Measurements from ENCODE around the gene ALS2CL. TPM values are rescaled to one million over a fixed set of nuclear protein-coding genes. Genes with fewer than 3 reads are reported as not detected.

Gene ALS2CL
- total RNA-seq, 1 experiment from 2014 or later, result 0.24 TPM

DNA sequence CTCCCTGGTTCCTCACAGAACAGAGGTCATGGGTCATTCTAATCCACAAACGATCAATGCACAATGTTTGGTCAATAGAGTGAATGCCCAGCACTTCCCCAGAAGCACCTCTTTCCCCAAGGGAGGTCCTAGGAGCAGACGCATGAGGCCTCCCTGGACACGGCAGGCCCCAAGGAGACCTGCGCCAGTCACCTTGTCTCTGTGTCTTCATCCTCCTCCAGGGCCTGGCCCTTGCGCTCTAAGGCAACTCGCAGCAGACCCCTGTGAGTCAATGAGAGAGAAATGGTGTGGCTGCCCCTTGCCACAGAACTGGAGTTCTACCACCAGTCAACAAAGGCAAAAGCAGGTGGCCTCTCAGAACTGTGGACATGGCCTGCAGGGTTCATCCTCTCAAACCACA, 18.1 kb downstream of the ALS2CL start:
- BruUV-seq (replicated peaks), result no TSS peak
- POLR2A ChIA-PET (ENCODE audit: low non-redundant PET), result no interaction called here
- intact Hi-C loops (cut with micrococcal nuclease; ENCODE audit: unreplicated experiment), result no loop called here

DNA sequence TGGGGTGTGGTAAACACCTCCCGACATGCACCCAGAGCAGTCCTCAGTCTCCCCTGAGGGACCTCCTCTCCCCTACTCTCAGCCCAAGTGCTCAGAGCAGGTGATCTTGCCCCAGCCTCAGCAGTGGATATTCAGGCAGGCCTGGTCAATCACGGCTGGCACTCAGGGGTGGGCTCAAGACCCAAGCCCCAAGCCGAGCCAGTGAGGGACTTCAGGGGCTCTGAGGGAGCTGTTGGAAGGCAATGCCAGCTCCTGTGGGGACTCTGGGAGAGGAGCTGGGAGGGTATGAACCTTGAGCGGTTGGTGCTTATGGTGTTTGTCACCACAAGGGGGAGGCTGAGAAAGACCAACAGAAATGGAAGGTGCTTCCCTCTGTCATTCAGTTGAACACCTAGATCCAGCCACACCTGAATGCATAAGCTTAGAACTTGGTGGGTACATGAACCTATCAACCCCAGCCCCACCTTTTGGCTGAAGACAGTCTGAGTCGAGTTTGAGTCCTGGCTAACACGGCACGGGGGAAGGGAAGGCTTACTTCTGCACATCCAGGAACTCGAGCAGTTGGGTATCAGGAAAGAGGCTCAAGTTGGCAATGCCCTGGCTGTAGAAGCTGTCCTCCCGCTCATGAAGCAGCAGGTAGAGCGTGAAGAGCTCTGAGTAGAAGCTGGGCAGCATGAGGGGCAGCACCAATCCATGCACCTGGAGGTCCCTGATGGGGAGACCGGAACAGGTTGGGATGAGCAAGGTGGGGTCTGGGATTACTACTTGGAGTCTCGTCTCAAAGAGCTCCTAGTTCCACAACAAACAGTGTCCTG, 19.2 kb downstream of the ALS2CL start:
- H3K27ac ChIP-seq (ENCODE audit: low read depth, low read length, poor library complexity, severe bottlenecking), result no peak overlapping the region
- no peaks in the 10 kb centered on the region for H3K4me1 ChIP-seq (ENCODE audit: insufficient read depth, low read length, poor library complexity, severe bottlenecking)
- DNase-seq (ENCODE audit: low spot score), result no peak
- H3K9me3 ChIP-seq (ENCODE audit: low read depth, low read length, poor library complexity, severe bottlenecking), result no peaks in the 10 kb centered on the region
- no peaks in the 10 kb centered on the region for H3K27me3 ChIP-seq (replicated peaks; ENCODE audit: insufficient read depth, low read depth, low read length, poor library complexity)
- TF ChIP-seq EZH2 (IDR thresholded peaks at IDR 0.05; ENCODE audit: borderline replicate concordance, low read depth, low read length, poor library complexity, severe bottlenecking), result no peak
- TF ChIP-seq, protein P1, sequence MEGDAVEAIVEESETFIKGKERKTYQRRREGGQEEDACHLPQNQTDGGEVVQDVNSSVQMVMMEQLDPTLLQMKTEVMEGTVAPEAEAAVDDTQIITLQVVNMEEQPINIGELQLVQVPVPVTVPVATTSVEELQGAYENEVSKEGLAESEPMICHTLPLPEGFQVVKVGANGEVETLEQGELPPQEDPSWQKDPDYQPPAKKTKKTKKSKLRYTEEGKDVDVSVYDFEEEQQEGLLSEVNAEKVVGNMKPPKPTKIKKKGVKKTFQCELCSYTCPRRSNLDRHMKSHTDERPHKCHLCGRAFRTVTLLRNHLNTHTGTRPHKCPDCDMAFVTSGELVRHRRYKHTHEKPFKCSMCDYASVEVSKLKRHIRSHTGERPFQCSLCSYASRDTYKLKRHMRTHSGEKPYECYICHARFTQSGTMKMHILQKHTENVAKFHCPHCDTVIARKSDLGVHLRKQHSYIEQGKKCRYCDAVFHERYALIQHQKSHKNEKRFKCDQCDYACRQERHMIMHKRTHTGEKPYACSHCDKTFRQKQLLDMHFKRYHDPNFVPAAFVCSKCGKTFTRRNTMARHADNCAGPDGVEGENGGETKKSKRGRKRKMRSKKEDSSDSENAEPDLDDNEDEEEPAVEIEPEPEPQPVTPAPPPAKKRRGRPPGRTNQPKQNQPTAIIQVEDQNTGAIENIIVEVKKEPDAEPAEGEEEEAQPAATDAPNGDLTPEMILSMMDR (conservative IDR thresholded peaks at IDR 0.05; ENCODE audit: low read depth, low read length), result peak; percentile 27
- no peaks in the 10 kb centered on the region for H3K36me3 ChIP-seq (ENCODE audit: insufficient read depth, low read length, poor library complexity, severe bottlenecking)
- ChIA-PET POLR2A (ENCODE audit: low non-redundant PET) (no interaction called here), CTCF (no interaction called here)
- intact Hi-C loops (cut with micrococcal nuclease; ENCODE audit: unreplicated experiment), result no loop called here
- H3K4me3 ChIP-seq (ENCODE audit: low read depth, low read length, poor library complexity, severe bottlenecking), result no peak overlapping the region
- no TSS peak for BruUV-seq (replicated peaks)

More for the DNA sequence above, 18.1 kb downstream of the ALS2CL start:
- TF ChIP-seq, protein P1 (conservative IDR thresholded peaks at IDR 0.05; ENCODE audit: low read depth, low read length), result no peak
- H3K9me3 ChIP-seq (ENCODE audit: low read depth, low read length, poor library complexity, severe bottlenecking), result no peaks in the 10 kb centered on the region
- no peak for DNase-seq (ENCODE audit: low spot score)
- no peaks in the 10 kb centered on the region for H3K27me3 ChIP-seq (replicated peaks; ENCODE audit: insufficient read depth, low read depth, low read length, poor library complexity)
- CTCF ChIA-PET, result no interaction called here
- no peaks in the 10 kb centered on the region for H3K4me1 ChIP-seq (ENCODE audit: insufficient read depth, low read length, poor library complexity, severe bottlenecking)
- H3K4me3 ChIP-seq (ENCODE audit: low read depth, low read length, poor library complexity, severe bottlenecking), result no peak overlapping the region
- no peak overlapping the region for H3K27ac ChIP-seq (ENCODE audit: low read depth, low read length, poor library complexity, severe bottlenecking)
- H3K36me3 ChIP-seq (ENCODE audit: insufficient read depth, low read length, poor library complexity, severe bottlenecking), result no peaks in the 10 kb centered on the region

DNA sequence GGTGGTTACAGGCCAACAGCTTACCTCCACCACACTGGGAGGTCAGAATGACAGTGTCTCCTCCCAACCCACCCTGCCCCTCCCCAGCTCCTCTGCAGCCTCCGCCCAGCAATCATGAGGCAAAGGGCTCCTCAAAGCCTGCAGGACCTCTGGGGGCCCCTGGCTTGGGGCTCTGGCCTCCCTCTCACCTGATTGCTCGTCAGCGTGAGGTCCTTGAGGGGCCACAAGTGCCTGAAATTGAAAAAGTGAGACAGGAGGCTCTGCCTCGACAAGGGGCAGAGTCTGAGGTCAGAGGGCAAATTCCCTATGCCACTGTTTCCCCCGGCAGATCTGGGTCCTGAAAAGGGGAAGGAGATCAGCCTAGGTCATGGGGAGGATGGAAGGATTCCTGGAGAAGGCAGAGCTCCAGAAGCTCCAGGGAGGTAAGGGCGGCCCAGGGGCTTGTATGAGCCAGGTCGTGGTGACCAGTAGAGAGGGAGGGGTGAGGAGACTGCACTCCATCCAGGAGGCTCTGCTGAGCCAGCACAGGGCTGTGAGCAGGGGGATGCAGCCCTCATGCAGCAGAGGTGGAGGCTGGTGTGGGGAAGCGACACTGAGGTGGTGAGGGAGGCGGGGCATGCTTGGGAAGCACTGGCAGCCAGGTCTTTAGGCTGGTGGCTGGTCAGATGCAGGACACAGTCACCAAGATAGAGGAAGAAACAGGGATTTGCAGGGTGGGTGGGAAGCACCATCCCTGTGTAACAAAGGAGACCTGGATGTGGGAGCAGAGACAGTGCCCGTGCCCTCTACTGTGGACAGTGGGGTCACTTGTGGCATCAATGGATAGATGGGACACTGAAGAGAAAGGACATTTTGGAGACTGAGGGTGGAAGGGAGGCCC, 20.1 kb downstream of the ALS2CL start:
- Histone ChIP-seq H3K4me1 (ENCODE audit: insufficient read depth, low read length, poor library complexity, severe bottlenecking) (no peaks in the 10 kb centered on the region), H3K9me3 (ENCODE audit: low read depth, low read length, poor library complexity, severe bottlenecking) (no peaks in the 10 kb centered on the region), H3K27me3 (replicated peaks; ENCODE audit: insufficient read depth, low read depth, low read length, poor library complexity) (no peaks in the 10 kb centered on the region), H3K4me3 (ENCODE audit: low read depth, low read length, poor library complexity, severe bottlenecking) (no peak overlapping the region), H3K27ac (ENCODE audit: low read depth, low read length, poor library complexity, severe bottlenecking) (no peak overlapping the region), H3K36me3 (ENCODE audit: insufficient read depth, low read length, poor library complexity, severe bottlenecking) (no peaks in the 10 kb centered on the region)
- DNase-seq (ENCODE audit: low spot score), result no peak
- no TSS peak for BruUV-seq (replicated peaks)
- intact Hi-C loops (cut with micrococcal nuclease; ENCODE audit: unreplicated experiment), result no loop called here
- ChIA-PET POLR2A (ENCODE audit: low non-redundant PET) (no interaction called here), CTCF (no interaction called here)
- TF ChIP-seq, protein P1 (conservative IDR thresholded peaks at IDR 0.05; ENCODE audit: low read depth, low read length), result no peak
- no peak for TF ChIP-seq EZH2 (IDR thresholded peaks at IDR 0.05; ENCODE audit: borderline replicate concordance, low read depth, low read length, poor library complexity, severe bottlenecking)

Measured in A673 (cell line).